Progenitor cell of endocrine pancreas (in vitro differentiated cells): ENCODE measurements around the gene ARPC1B. TPM values are rescaled to one million over a fixed set of nuclear protein-coding genes. Genes with fewer than 3 reads are reported as not detected.

Experiments
- DNase-seq: peaks from one replicate; pipeline ENCODE4 v3.0.0; 2021; ENCODE audit warnings: low spot score; ENCODE audit not compliant: unreplicated experiment
- H3K27ac Mint-ChIP-seq: 2 replicates; pipeline ENCODE4 v1.8.0; 2021; ENCODE audit warnings: mild to moderate bottlenecking, moderate library complexity, mixed read lengths
- H3K27me3 Mint-ChIP-seq: 2 replicates; pipeline ENCODE4 v1.8.0; 2021; ENCODE audit warnings: mixed read lengths
- H3K36me3 Mint-ChIP-seq: 2 replicates; pipeline ENCODE4 v1.8.0; 2022; ENCODE audit warnings: mixed read lengths; ENCODE audit not compliant: insufficient read depth
- H3K4me1 Mint-ChIP-seq: 2 replicates; pipeline ENCODE4 v1.8.0; 2021; ENCODE audit warnings: low read depth, mixed read lengths
- H3K4me3 Mint-ChIP-seq: 2 replicates; pipeline ENCODE4 v1.8.0; 2021; ENCODE audit warnings: low read depth, mild to moderate bottlenecking, moderate library complexity, mixed read lengths
- H3K9me3 Mint-ChIP-seq: 2 replicates; pipeline ENCODE4 v1.8.0; 2021; ENCODE audit warnings: low read depth, mixed read lengths
- total RNA-seq: library from RNA; stranded (reverse); gene quantifications from 2 replicates; pipeline ENCODE4 v1.2.1, GENCODE V29; 2021
- TF ChIP-seq, protein P1 (sequence below): fragments of 200-600 bp; sonication (generic); IDR thresholded peaks from one replicate; pipeline ENCODE4 v1.5.0; 2021; ENCODE audit warnings: antibody characterized with exemption, mild to moderate bottlenecking; ENCODE audit not compliant: unreplicated experiment

ARPC1B gene
- total RNA-seq, 1 donor from 2014 or later, result 28.2 TPM

DNA sequence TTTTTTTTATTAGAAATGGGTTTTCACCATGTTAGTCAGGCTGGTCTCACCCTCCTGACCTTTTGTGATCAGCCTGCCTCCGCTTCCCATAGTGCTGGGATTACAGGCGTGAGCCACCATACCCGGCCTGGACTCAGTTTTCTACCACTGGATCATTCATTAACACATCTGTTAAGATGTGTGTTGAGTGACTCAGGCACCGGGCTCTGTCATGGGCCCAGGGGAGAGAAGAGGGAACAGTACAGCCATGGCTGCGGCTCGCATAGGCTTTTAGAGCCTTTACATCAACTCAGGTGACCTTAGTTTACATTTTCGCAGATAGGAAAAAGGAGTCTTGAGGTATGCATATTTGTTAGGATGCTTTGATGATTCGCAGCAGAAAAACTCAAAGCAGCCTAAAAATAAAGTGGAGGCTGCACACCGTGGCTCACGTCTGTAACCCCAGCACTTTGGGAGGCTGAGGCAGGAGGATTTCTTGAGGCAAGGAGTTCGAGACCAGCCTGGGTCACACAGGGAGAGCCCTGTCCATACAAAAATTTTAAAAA, 3.1 kb upstream of the ARPC1B start:
- no peak overlapping the region for H3K27ac Mint-ChIP-seq
- no peak for DNase-seq
- no peaks in the 10 kb centered on the region for H3K9me3 Mint-ChIP-seq
- peaks cover 4% of the 10 kb centered on the region for H3K36me3 Mint-ChIP-seq
- H3K27me3 Mint-ChIP-seq, result peaks cover 3% of the 10 kb centered on the region
- peaks cover 8% of the 10 kb centered on the region for H3K4me1 Mint-ChIP-seq
- TF ChIP-seq, protein P1, sequence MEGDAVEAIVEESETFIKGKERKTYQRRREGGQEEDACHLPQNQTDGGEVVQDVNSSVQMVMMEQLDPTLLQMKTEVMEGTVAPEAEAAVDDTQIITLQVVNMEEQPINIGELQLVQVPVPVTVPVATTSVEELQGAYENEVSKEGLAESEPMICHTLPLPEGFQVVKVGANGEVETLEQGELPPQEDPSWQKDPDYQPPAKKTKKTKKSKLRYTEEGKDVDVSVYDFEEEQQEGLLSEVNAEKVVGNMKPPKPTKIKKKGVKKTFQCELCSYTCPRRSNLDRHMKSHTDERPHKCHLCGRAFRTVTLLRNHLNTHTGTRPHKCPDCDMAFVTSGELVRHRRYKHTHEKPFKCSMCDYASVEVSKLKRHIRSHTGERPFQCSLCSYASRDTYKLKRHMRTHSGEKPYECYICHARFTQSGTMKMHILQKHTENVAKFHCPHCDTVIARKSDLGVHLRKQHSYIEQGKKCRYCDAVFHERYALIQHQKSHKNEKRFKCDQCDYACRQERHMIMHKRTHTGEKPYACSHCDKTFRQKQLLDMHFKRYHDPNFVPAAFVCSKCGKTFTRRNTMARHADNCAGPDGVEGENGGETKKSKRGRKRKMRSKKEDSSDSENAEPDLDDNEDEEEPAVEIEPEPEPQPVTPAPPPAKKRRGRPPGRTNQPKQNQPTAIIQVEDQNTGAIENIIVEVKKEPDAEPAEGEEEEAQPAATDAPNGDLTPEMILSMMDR, result no peak
- no peak overlapping the region for H3K4me3 Mint-ChIP-seq

DNA sequence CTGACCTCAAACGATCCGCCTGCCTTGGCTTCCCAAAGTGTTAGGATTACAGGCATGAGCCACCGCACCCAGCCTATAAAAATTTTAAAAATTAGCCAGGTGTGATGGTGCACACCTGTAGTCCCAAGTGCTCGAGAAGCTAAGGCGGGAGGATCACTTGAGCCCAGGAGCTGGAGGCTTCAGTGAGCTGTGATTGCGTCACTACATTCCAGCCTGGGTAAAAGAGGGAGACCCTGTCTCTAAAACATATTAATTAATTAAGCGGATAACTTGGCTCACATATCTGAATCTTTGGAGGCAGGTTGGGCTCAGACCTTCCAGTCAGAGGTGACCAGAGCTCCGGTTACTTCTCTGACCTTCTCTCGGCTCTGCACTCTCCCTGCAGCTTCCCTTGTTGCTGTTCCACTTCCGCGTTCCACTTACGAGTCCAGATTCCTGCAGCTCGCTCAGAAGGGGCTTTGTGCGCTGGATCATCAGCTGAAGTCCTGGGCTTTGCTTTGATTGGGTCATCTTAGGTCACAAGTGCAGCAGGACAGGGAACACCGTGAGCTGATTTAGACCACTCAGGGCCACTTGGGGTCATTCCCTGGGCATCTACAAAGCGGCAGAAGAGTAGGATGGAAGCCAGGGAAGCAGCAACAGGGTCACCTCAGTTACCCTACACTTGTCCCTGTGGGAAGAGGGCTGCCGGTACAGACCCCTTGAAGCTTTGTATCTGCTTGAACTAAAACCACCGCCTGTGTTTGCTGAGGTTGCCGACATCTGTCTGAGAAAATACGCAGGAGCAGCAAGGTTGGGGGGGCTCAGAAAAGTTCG, 2.0 kb upstream of the ARPC1B start:
- Mint-ChIP-seq H3K27ac (peak overlapping the region; percentile 92), H3K36me3 (no peaks in the 10 kb centered on the region), H3K9me3 (no peaks in the 10 kb centered on the region), H3K27me3 (peaks cover 3% of the 10 kb centered on the region), H3K4me3 (peak overlapping the region; percentile 63), H3K4me1 (peaks cover 8% of the 10 kb centered on the region)
- DNase-seq, result no peak
- TF ChIP-seq, protein P1, result no peak

DNA sequence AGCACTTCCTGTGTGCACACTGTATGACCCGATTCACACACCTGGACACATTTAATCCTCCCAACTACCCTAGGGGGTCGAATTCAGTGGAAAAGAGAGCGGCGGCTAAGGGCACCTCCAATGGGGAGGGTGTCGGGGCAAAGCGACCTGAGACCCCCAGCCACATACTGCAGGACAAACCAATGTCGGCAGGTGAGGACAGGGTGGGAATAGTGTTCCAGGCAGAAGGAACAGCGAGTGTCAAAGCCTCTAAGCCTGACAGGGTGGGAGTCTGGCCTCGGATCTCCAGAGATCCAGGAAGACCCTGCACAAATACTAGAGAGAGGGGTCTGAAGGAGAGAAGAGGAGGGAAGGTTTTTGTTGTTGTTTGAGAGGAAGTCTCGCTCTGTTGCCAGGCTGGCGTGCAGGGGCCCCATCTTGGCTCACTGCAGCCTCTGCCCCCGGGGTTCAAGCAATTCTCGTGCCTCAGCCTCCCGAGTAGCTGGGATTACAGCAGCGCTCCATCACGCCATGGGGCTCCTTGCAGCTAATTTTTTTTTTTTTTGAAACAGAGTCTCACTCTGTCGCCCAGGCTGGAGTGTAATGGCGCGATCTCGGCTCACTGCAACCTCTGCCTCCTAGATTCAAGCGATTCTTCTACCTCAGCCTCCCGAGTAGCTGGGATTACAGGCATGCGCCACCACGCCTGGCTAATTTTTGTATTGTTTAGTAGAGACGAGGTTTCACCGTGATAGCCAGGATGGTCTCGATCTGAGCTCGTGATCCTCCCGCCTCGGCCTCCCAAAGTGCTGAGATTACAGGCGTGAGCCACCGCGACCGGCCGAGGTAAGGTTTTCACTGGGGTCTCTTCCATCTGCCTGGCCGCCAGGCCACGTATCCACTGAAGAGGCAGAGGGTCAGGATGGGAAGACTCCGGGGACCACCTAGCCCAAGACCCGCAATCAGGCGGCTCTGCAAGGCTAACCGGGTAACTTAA, 1.2 kb upstream of the ARPC1B start:
- peaks cover 3% of the 10 kb centered on the region for H3K27me3 Mint-ChIP-seq
- TF ChIP-seq, protein P1, result no peak
- H3K27ac Mint-ChIP-seq, result no peak overlapping the region
- DNase-seq, result no peak
- H3K4me1 Mint-ChIP-seq, result peaks cover 8% of the 10 kb centered on the region
- H3K36me3 Mint-ChIP-seq, result peaks cover 2% of the 10 kb centered on the region
- peak overlapping the region; percentile 72 for H3K4me3 Mint-ChIP-seq
- no peaks in the 10 kb centered on the region for H3K9me3 Mint-ChIP-seq

DNA sequence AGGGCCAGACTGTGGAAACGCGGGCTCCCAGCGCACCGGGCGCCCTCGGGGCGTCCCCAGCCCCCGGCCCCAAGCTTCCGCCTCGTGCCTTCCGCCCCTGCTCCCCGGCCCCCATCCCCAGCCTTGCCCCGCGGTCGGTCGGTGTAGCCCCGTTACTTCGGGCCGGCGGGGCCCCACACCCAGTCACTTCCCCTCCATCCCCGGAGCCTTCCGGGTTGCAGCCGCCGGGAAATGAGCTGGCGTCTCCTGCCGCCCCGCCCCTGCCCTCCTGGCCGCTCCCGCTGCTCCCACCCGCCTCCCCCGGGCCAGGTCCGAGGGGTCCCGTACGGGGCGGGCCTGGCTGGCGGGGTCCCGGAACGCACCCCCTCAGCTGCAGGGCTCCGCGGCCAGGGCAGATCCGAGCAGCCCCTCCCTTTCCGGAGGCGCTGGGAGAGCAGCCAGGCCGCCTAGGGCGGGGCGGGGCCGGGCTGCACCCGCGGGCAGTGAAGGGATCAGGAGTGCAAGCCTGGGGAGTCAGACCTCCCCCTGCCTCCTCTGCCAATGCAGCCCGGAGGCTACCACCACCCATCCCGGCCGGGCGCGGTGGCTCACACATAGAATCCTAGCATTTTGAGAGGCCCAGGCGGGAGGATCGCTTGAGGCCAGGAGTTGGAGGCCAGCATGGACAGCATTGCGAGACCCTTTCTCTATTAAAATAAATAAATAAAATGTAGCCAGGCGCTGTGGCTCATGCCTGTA, 709 bp downstream of the ARPC1B start:
- Mint-ChIP-seq H3K27ac (no peak overlapping the region), H3K4me3 (peak overlapping the region; percentile 61), H3K27me3 (peaks cover 3% of the 10 kb centered on the region), H3K9me3 (no peaks in the 10 kb centered on the region), H3K4me1 (peaks cover 8% of the 10 kb centered on the region), H3K36me3 (peaks cover 3% of the 10 kb centered on the region)
- TF ChIP-seq, protein P1, result no peak
- DNase-seq, result peak; percentile 29
